GM12878 (cell line): Measurements from ENCODE around the gene PDCD1LG2. TPM values are rescaled to one million over a fixed set of nuclear protein-coding genes. Genes with fewer than 3 reads are reported as not detected.
A peak's percentile ranks its signal among the peaks of the same experiment; 100 is the strongest.

ENCODE experiments used
- ATF7 ChIP-seq: fragments of 450-650 bp; IDR thresholded peaks from 2 replicates; pipeline ENCODE4 v1.6.1; 2016; ENCODE audit warnings: low read depth, mild to moderate bottlenecking
- BCLAF1 ChIP-seq: fragments of 450-650 bp; IDR thresholded peaks from 2 replicates; pipeline ENCODE4 v1.6.1; 2017; ENCODE audit warnings: antibody characterized with exemption, mild to moderate bottlenecking, moderate library complexity
- CHD2 ChIP-seq: IDR thresholded peaks from 2 replicates; pipeline ENCODE4 v1.6.1; 2011; ENCODE audit warnings: low read depth, low read length, improper control_type of control experiment, borderline replicate concordance
- CTCF ChIP-seq, 3 experiments: IDR thresholded peaks in 2 of 3; conservative IDR thresholded peaks in 1 of 3; 2 replicates each; pipeline ENCODE4 v1.5.1; 2011; ENCODE audit warnings: low read depth in 3 of 3, low read length in 3 of 3, mild to moderate bottlenecking in 3 of 3, control low read depth in 2 of 3, moderate library complexity in 2 of 3, inconsistent platforms in 1 of 3, mixed read lengths in 1 of 3; ENCODE audit not compliant: control insufficient read depth in 2 of 3, insufficient read depth in 1 of 3; ENCODE audit errors: extremely low read depth in 1 of 3
- ESRRA ChIP-seq: IDR thresholded peaks from 2 replicates; pipeline ENCODE4 v1.6.1; 2012; ENCODE audit warnings: mild to moderate bottlenecking, low read length, improper control_type of control experiment
- ETV6 ChIP-seq, 2 experiments: fragments of 450-650 bp in 1 of 2; IDR thresholded peaks in 1 of 2; conservative IDR thresholded peaks in 1 of 2; 2 replicates each; pipeline ENCODE4 v1.6.1; 2014; ENCODE audit warnings: antibody characterized with exemption in 1 of 2, borderline replicate concordance in 1 of 2, low read depth in 1 of 2, mild to moderate bottlenecking in 1 of 2, moderate library complexity in 1 of 2
- EZH2 ChIP-seq: IDR thresholded peaks from 2 replicates; pipeline ENCODE4 v1.6.1; 2012; ENCODE audit warnings: low read depth, mild to moderate bottlenecking, control low read depth, inconsistent platforms, low read length, borderline replicate concordance; ENCODE audit not compliant: control insufficient read depth
- HDAC2 ChIP-seq: fragments of 200-600 bp; sonication (generic); IDR thresholded peaks from 2 replicates; pipeline ENCODE4 v1.6.1; 2017
- HDGF ChIP-seq: fragments of 450-650 bp; IDR thresholded peaks from 2 replicates; pipeline ENCODE4 v1.6.1; 2016; ENCODE audit warnings: antibody characterized with exemption
- JUNB ChIP-seq: IDR thresholded peaks from 2 replicates; pipeline ENCODE4 v1.6.1; 2016; ENCODE audit warnings: antibody characterized with exemption, mild to moderate bottlenecking
- KDM1A ChIP-seq: fragments of 200-600 bp; sonication (generic); IDR thresholded peaks from 2 replicates; pipeline ENCODE4 v1.6.1; 2016; ENCODE audit warnings: borderline replicate concordance
- POU2F2 ChIP-seq: IDR thresholded peaks from 3 replicates; pipeline ENCODE4 v1.6.1; 2011; ENCODE audit warnings: low read depth, mild to moderate bottlenecking, low read length, borderline replicate concordance
- RAD51 ChIP-seq: fragments of 450-650 bp; IDR thresholded peaks from 2 replicates; pipeline ENCODE4 v1.6.1; 2016; ENCODE audit warnings: moderate library complexity, mild to moderate bottlenecking, inconsistent platforms
- SMAD5 ChIP-seq: IDR thresholded peaks from 2 replicates; pipeline ENCODE4 v1.6.1; 2016; ENCODE audit warnings: antibody characterized with exemption, low read depth
- SMARCA5 ChIP-seq: fragments of 450-650 bp; IDR thresholded peaks from 2 replicates; pipeline ENCODE4 v1.6.1; 2017; ENCODE audit warnings: mild to moderate bottlenecking
- SREBF1 ChIP-seq: IDR thresholded peaks from 2 replicates; pipeline ENCODE4 v1.6.1; 2012; ENCODE audit warnings: mild to moderate bottlenecking, low read length
- SRF ChIP-seq, 2 experiments: IDR thresholded peaks; 2 replicates each; pipeline ENCODE4 v1.6.1; 2011; ENCODE audit warnings: low read depth in 2 of 2, low read length in 2 of 2, mild to moderate bottlenecking in 1 of 2, moderate library complexity in 1 of 2
- TCF12 ChIP-seq: IDR thresholded peaks from 2 replicates; pipeline ENCODE4 v1.6.1; 2011; ENCODE audit warnings: low read depth, mild to moderate bottlenecking, low read length
- YBX1 ChIP-seq: fragments of 450-650 bp; IDR thresholded peaks from 2 replicates; pipeline ENCODE4 v1.6.1; 2016; ENCODE audit warnings: antibody characterized with exemption
- ZNF217 ChIP-seq: fragments of 450-650 bp; IDR thresholded peaks from 2 replicates; pipeline ENCODE4 v1.6.1; 2017; ENCODE audit warnings: antibody characterized with exemption, mild to moderate bottlenecking
- ZSCAN29 ChIP-seq: fragments of 450-650 bp; IDR thresholded peaks from 2 replicates; pipeline ENCODE4 v1.6.1; 2017; ENCODE audit warnings: mild to moderate bottlenecking, moderate library complexity
- polyA plus RNA-seq, 11 experiments: library from polyadenylated mRNA; depleted of rRNA in 4 of 11; unstranded in 6 of 11; stranded (reverse) in 5 of 11; fragments of >200 nt; fragmentation: Nextera tagmentation in 4 of 11; fragmentation: Illumina TruSeq in 1 of 11; extraction: Ambion mirVana in 4 of 11; extraction: Trizol in 1 of 11; gene quantifications; 1 replicate in 1 of 11; 2 replicates in 10 of 11; pipeline versions ENCODE4 v1.2.1 to v1.2.3, GENCODE V29; 2011 to 2016; ENCODE audit warnings: inconsistent platforms in 2 of 11, missing spikeins in 2 of 11, low read depth in 1 of 11
- total RNA-seq, 4 experiments: library from RNA; depleted of rRNA in 3 of 4; stranded (reverse); fragments of >200 nt in 3 of 4; fragmentation: Illumina TruSeq in 1 of 4; extraction: Trizol in 1 of 4; gene quantifications; 2 replicates each; pipeline versions ENCODE4 v1.2.1 to v1.2.3, GENCODE V29; 2013 to 2021
- TF ChIP-seq, protein P1 (sequence below): fragments of 450-650 bp; formaldehyde crosslinking; IDR thresholded peaks from 2 replicates; pipeline ENCODE4 v1.5.0; 2022; ENCODE audit warnings: mild to moderate bottlenecking, missing genetic modification characterization

PDCD1LG2 gene
- total and polyA plus RNA-seq, 10 of the 15 experiments (the other 5 are each of a cell fraction or from before 2014, with no cell fraction given) = 1.5 to 37.3 (median 3.0) TPM

DNA sequence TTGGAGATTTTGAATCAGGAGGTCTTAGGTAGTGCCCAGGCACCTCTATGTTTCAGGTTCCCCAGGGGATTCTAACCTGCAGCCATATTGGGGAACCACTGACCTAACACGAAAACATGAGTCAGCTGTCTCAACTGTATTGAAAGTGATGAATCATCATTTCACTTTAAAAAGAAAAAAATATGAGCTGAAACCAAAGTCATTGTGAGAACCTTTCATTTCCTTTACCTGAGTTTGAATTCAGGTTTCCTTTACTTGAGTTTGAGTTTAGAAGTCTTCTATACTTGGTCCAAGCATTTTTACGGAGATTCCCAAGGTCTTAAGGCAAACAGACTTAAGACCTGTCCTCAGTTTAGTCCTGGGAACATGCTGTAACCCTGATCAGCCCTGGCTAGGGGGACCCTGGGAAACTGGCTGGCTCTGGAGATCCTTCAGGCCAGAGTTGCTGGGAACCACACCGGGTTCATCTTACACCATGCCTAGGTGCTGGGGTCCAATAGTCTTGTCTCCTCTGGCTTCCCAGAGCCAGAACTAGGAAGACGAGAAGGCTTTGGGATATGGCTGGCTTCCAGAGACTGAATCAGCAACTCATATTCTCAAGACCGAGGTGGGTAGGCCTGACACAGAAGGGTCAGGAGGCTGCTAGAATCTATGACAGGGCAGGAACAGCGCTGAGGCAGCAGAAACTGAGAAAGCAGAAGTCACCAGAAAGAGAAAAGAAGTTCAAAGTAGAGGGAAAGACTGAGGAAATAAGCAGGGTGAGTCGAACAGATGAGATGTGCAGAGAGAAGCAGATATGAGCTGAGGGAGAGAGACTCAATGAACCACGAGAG lies 16.4 kb upstream of the PDCD1LG2 start (continued):
- TF ChIP-seq BCLAF1 (no peak), ETV6 (conservative IDR thresholded peaks at IDR 0.05 in 1 of 2, IDR thresholded peaks at IDR 0.05 in 1 of 2; ENCODE audit: borderline replicate concordance in 1 of 2, low read depth in 1 of 2) (peak in 1 of 2 experiments; percentile 84; a peak in 2 of 4 replicates), CTCF (IDR thresholded peaks at IDR 0.05 in 2 of 3, conservative IDR thresholded peaks at IDR 0.05 in 1 of 3; ENCODE audit: control insufficient read depth in 2 of 3, extremely low read depth in 1 of 3, insufficient read depth in 1 of 3, low read depth in 3 of 3, low read length in 3 of 3) (no peak), HDAC2 (no peak), RAD51 (peak; percentile 47), HDGF (peak; percentile 95), SREBF1 (no peak), SRF (IDR thresholded peaks at IDR 0.05; ENCODE audit: low read depth in 2 of 2, low read length in 2 of 2) (peak in 1 of 2 experiments; percentile 40; a peak in 1 of 4 replicates), TCF12 (0 out of 2 replicates have a peak, but pooled peaks have one; percentile 0), ATF7 (peak; percentile 92), SMARCA5 (no peak; the same call in none of the 2 replicates), POU2F2 (no peak), CHD2 (no peak), EZH2 (no peak), SMAD5 (no peak), JUNB (peak; percentile 88), ESRRA (no peak; the same call in 1 of the 2 replicates), ZSCAN29 (no peak), ZNF217 (no peak), KDM1A (no peak), YBX1 (0 out of 2 replicates have a peak, but pooled peaks have one; percentile 70)
- TF ChIP-seq, protein P1, sequence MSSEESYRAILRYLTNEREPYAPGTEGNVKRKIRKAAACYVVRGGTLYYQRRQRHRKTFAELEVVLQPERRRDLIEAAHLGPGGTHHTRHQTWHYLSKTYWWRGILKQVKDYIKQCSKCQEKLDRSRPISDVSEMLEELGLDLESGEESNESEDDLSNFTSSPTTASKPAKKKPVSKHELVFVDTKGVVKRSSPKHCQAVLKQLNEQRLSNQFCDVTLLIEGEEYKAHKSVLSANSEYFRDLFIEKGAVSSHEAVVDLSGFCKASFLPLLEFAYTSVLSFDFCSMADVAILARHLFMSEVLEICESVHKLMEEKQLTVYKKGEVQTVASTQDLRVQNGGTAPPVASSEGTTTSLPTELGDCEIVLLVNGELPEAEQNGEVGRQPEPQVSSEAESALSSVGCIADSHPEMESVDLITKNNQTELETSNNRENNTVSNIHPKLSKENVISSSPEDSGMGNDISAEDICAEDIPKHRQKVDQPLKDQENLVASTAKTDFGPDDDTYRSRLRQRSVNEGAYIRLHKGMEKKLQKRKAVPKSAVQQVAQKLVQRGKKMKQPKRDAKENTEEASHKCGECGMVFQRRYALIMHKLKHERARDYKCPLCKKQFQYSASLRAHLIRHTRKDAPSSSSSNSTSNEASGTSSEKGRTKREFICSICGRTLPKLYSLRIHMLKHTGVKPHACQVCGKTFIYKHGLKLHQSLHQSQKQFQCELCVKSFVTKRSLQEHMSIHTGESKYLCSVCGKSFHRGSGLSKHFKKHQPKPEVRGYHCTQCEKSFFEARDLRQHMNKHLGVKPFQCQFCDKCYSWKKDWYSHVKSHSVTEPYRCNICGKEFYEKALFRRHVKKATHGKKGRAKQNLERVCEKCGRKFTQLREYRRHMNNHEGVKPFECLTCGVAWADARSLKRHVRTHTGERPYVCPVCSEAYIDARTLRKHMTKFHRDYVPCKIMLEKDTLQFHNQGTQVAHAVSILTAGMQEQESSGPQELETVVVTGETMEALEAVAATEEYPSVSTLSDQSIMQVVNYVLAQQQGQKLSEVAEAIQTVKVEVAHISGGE (CRISPR knock-in tag) = no peak
